ENCODE measurements around the gene COX4I1.

DNA sequence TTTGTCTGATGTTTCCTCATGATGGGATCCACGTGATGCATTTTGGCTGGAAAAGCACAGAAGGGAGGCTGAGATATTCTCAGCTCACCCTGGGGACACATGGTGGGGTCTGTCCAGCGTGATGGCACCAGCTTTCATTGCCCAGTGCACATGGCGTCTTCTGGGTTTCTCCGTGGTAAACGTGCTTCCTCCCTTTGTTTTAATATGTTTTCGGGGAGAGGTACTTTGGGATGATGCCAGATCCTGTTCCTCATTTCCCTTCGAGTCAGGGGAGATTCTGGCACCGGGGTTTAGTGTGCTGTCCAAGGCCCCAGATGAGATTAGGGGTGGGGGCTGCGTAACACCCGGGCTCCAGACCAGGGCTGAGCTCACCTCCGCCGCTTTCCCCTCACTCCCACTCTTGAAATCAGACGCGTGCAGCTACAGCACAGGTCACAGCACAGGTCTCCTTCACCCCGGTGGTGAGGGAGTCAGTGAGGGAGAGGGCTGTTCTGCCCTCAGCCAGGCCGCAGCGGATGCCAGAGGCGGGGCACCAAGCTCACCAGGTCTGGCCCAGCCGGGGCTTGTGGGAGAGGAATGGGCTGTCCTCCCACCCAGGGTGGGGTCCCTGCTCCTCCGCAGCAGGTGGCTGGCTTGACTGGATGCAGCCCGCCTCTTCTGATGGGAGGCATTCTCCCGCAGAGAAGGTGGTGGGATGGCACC lies 33.9 kb downstream of the COX4I1 start:
- TF ChIP-seq POLR2A (IDR thresholded peaks at IDR 0.05; ENCODE audit: control extremely low read depth in 1 of 2, low read depth in 2 of 2, low read length in 2 of 2) (no peak), EGR1 (IDR thresholded peaks at IDR 0.05; ENCODE audit: borderline replicate concordance, low read depth, low read length) (no peak), GABPA (IDR thresholded peaks at IDR 0.05; ENCODE audit: borderline replicate concordance, insufficient read depth, low read length) (no peak), EZH2 (IDR thresholded peaks at IDR 0.05; ENCODE audit: low read depth, low read length, severe bottlenecking) (no peak), RAD21 (IDR thresholded peaks at IDR 0.05 in 1 of 2, conservative IDR thresholded peaks at IDR 0.05 in 1 of 2; ENCODE audit: low read depth in 2 of 2, low read length in 2 of 2) (no peak), SP1 (IDR thresholded peaks at IDR 0.05; ENCODE audit: low read depth, low read length) (no peak), CHD7 (IDR thresholded peaks at IDR 0.05; ENCODE audit: insufficient replicate concordance, low read length) (no peak), ASH2L (IDR thresholded peaks at IDR 0.05; ENCODE audit: low read length) (no peak), TAF1 (IDR thresholded peaks at IDR 0.05; ENCODE audit: low read depth, low read length) (no peak), JUND (IDR thresholded peaks at IDR 0.05; ENCODE audit: low read length) (no peak)
- TF ChIP-seq, protein P1, sequence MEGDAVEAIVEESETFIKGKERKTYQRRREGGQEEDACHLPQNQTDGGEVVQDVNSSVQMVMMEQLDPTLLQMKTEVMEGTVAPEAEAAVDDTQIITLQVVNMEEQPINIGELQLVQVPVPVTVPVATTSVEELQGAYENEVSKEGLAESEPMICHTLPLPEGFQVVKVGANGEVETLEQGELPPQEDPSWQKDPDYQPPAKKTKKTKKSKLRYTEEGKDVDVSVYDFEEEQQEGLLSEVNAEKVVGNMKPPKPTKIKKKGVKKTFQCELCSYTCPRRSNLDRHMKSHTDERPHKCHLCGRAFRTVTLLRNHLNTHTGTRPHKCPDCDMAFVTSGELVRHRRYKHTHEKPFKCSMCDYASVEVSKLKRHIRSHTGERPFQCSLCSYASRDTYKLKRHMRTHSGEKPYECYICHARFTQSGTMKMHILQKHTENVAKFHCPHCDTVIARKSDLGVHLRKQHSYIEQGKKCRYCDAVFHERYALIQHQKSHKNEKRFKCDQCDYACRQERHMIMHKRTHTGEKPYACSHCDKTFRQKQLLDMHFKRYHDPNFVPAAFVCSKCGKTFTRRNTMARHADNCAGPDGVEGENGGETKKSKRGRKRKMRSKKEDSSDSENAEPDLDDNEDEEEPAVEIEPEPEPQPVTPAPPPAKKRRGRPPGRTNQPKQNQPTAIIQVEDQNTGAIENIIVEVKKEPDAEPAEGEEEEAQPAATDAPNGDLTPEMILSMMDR (IDR thresholded peaks at IDR 0.05; ENCODE audit: control extremely low read depth in 1 of 3, insufficient read depth in 1 of 3, low read depth in 1 of 3, low read length in 3 of 3), result no peak
